Gastrocnemius medialis (tissue), 4 donors: ENCODE results near the gene TEX54. TPM values are rescaled to one million over a fixed set of nuclear protein-coding genes. Genes with fewer than 3 reads are reported as not detected.
A peak's percentile ranks its signal among the peaks of the same experiment; 100 is the strongest.
"Not testable (repeated sequence)": the region's sequence is repeated elsewhere in the genome, so short reads cannot be mapped to it uniquely, and the experiment has no call there.

Experiments
- ATAC-seq, 2 donors: fragments of 150-250 bp; one replicate each; pipeline ENCODE4 v1.9.1; 2016
- DNase-seq, 2 donors: peaks; one replicate each; pipeline ENCODE4 v3.0.0-alpha.2; 2019
- H3K27ac ChIP-seq, 4 donors: fragments of 200-600 bp; sonication (generic); 1 replicate in 1 of 4; 2 replicates in 3 of 4; pipeline ENCODE4 v1.5.1; 2016 to 2018; ENCODE audit warnings: mild to moderate bottlenecking in 2 of 4, moderate library complexity in 1 of 4
- H3K27me3 ChIP-seq, 3 donors: fragments of 200-600 bp; sonication (generic) in 2 of 3; 1 replicate in 1 of 3; 2 replicates in 2 of 3; pipeline versions ENCODE4 v1.5.1 to v1.6.0; 2016 to 2019; ENCODE audit warnings: mild to moderate bottlenecking in 1 of 3, moderate library complexity in 1 of 3
- H3K36me3 ChIP-seq, 2 donors: fragments of 200-600 bp; sonication (generic) in 1 of 2; one replicate each; pipeline ENCODE4 v1.5.1; 2017 to 2018
- H3K4me1 ChIP-seq, 2 donors: fragments of 200-600 bp; sonication (generic) in 1 of 2; one replicate each; pipeline ENCODE4 v1.5.1; 2016 to 2017; ENCODE audit warnings: mild to moderate bottlenecking in 2 of 2
- H3K4me3 ChIP-seq, 4 donors: fragments of 200-600 bp; sonication (generic) in 3 of 4; 1 replicate in 1 of 4; 2 replicates in 3 of 4; pipeline ENCODE4 v1.5.1; 2016 to 2019; ENCODE audit warnings: mild to moderate bottlenecking in 2 of 4
- H3K9me3 ChIP-seq, 3 donors: fragments of 200-600 bp; sonication (generic) in 2 of 3; 1 replicate in 1 of 3; 2 replicates in 2 of 3; pipeline ENCODE4 v1.5.1; 2016 to 2019
- CTCF ChIP-seq, 5 experiments: fragments of 450-650 bp in 3 of 5; fragments of 200-600 bp in 2 of 5; sonication (generic) in 2 of 5; IDR thresholded peaks in 4 of 5; conservative IDR thresholded peaks in 1 of 5; 1 replicate in 4 of 5; 2 replicates in 1 of 5; pipeline ENCODE4 v1.5.1; 2016 to 2019; ENCODE audit warnings: antibody characterized with exemption in 5 of 5, mild to moderate bottlenecking in 3 of 5, moderate library complexity in 3 of 5
- POLR2A ChIP-seq, 2 donors: fragments of 450-650 bp; IDR thresholded peaks; one replicate each; pipeline ENCODE4 v1.6.1; 2017; ENCODE audit warnings: antibody characterized with exemption in 2 of 2, mild to moderate bottlenecking in 2 of 2, moderate library complexity in 2 of 2
- in situ Hi-C, 4 donors: fragments of 200-750 bp; cut with MboI; loops; one replicate each; pipeline versions ENCODE4 v1.15.0 to v1.8.0; 2017; ENCODE audit warnings: low sequenced_read_pairs in 4 of 4
- intact Hi-C: fragments of 100-400 bp; cut with DNase I; formaldehyde crosslinking; loops from one replicate; pipeline ENCODE4 v1.15.1; 2023; ENCODE audit warnings: low total_unique reads
- total RNA-seq, 4 donors: library from RNA; depleted of rRNA; stranded (reverse); fragments of >200 nt; gene quantifications; one replicate each; pipeline versions ENCODE4 v1.1.0 to v1.2.3, GENCODE V29; 2016

Gene TEX54
- total RNA-seq, 4 donors from 2014 or later: not detected

GRCh38 chr11:62847767-62848314, 15.2 kb upstream of the TEX54 start:
- DNase-seq (no peak), ATAC-seq (no peak)
- H3K4me1 ChIP-seq: no peaks in the 10 kb centered on the region
- H3K9me3 ChIP-seq: no peaks in the 10 kb centered on the region
- in situ Hi-C loops (no loop called here), intact Hi-C loops (no loop called here)
- no peak overlapping the region for H3K27ac ChIP-seq
- no peaks in the 10 kb centered on the region for H3K27me3 ChIP-seq
- peaks cover 0 to 15% of the 10 kb centered on the region in 2 donors for H3K36me3 ChIP-seq
- TF ChIP-seq POLR2A (IDR thresholded peaks at IDR 0.05) (no peak), CTCF (IDR thresholded peaks at IDR 0.05 in 4 of 5, conservative IDR thresholded peaks at IDR 0.05 in 1 of 5) (no peak)
- H3K4me3 ChIP-seq: no peak overlapping the region

- Histone ChIP-seq H3K36me3 (no peaks in the 10 kb centered on the region), H3K4me1 (peaks cover 5 to 7% of the 10 kb centered on the region in 2 donors), H3K27me3 (no peaks in the 10 kb centered on the region), H3K9me3 (no peaks in the 10 kb centered on the region), H3K27ac (no peak overlapping the region), H3K4me3 (no peak overlapping the region)
- DNase-seq (no peak), ATAC-seq (no peak)
- intact Hi-C loops: no loop called here
- in situ Hi-C loops: no loop called here
- TF ChIP-seq POLR2A (IDR thresholded peaks at IDR 0.05) (no peak), CTCF (IDR thresholded peaks at IDR 0.05 in 4 of 5, conservative IDR thresholded peaks at IDR 0.05 in 1 of 5) (no peak)
Observed at GRCh38 chr11:62846177-62846576, 13.5 kb upstream of the TEX54 start.

- in situ Hi-C loops (no loop called here), intact Hi-C loops (loop anchor here (5.0 kb wide), 2 partner anchors 137 to 297 kb away; partner anchors contain the start of genes AHNAK, BSCL2 and GNG3)
Observed at GRCh38 chr11:62844154-62844553, 11.5 kb upstream of the TEX54 start.

GRCh38 chr11:62843466-62843865, 10.8 kb upstream of the TEX54 start:
- no peak overlapping the region for H3K27ac ChIP-seq
- TF ChIP-seq CTCF (IDR thresholded peaks at IDR 0.05 in 4 of 5, conservative IDR thresholded peaks at IDR 0.05 in 1 of 5) (no peak), POLR2A (IDR thresholded peaks at IDR 0.05) (no peak)
- H3K27me3 ChIP-seq: no peaks in the 10 kb centered on the region
- intact Hi-C loops (loop anchor here (5.0 kb wide), 2 partner anchors 136 to 296 kb away; partner anchors contain the start of genes AHNAK, BSCL2 and GNG3), in situ Hi-C loops (no loop called here)
- no peaks in the 10 kb centered on the region for H3K36me3 ChIP-seq
- H3K9me3 ChIP-seq: no peaks in the 10 kb centered on the region
- no peak for DNase-seq
- H3K4me3 ChIP-seq: no peak overlapping the region
- H3K4me1 ChIP-seq: peaks cover 8 to 12% of the 10 kb centered on the region in 2 donors
- ATAC-seq: no peak

More at GRCh38 chr11:62844154-62844553, 11.5 kb upstream of the TEX54 start:
- H3K4me3 ChIP-seq: no peak overlapping the region
- ATAC-seq (no peak), DNase-seq (no peak)
- peaks cover 5 to 7% of the 10 kb centered on the region in 2 donors for H3K4me1 ChIP-seq
- H3K27me3 ChIP-seq: no peaks in the 10 kb centered on the region
- no peak overlapping the region for H3K27ac ChIP-seq
- no peaks in the 10 kb centered on the region for H3K36me3 ChIP-seq
- no peaks in the 10 kb centered on the region for H3K9me3 ChIP-seq
- TF ChIP-seq CTCF (IDR thresholded peaks at IDR 0.05 in 4 of 5, conservative IDR thresholded peaks at IDR 0.05 in 1 of 5): no peak
- TF ChIP-seq POLR2A (IDR thresholded peaks at IDR 0.05): no peak

- H3K9me3 ChIP-seq, H3K36me3 ChIP-seq, ATAC-seq, DNase-seq, in situ Hi-C loops, H3K27me3 ChIP-seq: not testable (repeated sequence)
- H3K4me3 ChIP-seq: peak overlapping the region in 1 of 4 donors; percentile 62
- H3K4me1 ChIP-seq: peaks cover 14 to 17% of the 10 kb centered on the region in 2 donors
- peak overlapping the region; percentile 97 to 99 (median 98) for H3K27ac ChIP-seq
- intact Hi-C loops: loop anchor here (1.0 to 5.0 kb wide), 4 partner anchors 12 to 296 kb away; partner anchors contain the start of genes AHNAK, BSCL2 and GNG3
Observed at GRCh38 chr11:62842891-62843290, 10.2 kb upstream of the TEX54 start.
